IPS-18c (cell line): ENCODE data around the gene DNAH8.
"Not testable (repeated sequence)": the region's sequence is repeated elsewhere in the genome, so short reads cannot be mapped to it uniquely, and the experiment has no call there.

Source experiments
- H3K4me3 ChIP-seq: 2 replicates; pipeline ENCODE4 v1.7.0; 2013; ENCODE audit warnings: low read depth, mild to moderate bottlenecking, low read length, moderate library complexity; ENCODE audit not compliant: insufficient read depth
- H3K9me3 ChIP-seq: one replicate; pipeline ENCODE4 v1.6.1; 2013; ENCODE audit warnings: mild to moderate bottlenecking, low read length, moderate library complexity; ENCODE audit not compliant: control insufficient read depth, insufficient read depth

Gene DNAH8

DNA sequence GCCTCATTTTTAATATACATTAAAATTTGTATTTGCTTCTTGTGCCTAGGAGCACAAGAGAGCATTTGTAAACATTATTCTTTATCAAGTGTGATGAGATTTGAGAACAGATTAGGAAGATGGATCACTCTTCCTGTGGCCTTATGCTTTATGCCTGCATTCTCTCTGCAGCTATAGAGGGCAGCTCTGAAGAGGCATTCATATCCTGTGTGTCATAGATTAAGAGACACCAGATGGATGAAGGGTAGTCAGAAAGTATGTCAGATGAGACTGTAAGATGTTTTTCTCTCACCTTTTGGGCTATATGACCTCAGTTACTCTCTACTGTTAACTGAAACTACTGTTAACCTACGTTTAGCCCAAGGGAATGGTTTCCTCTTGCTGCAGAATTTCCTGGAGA is 61.4 kb downstream of the DNAH8 start:
- no peak overlapping the region for H3K4me3 ChIP-seq
- H3K9me3 ChIP-seq = no peaks in the 10 kb centered on the region

DNA sequence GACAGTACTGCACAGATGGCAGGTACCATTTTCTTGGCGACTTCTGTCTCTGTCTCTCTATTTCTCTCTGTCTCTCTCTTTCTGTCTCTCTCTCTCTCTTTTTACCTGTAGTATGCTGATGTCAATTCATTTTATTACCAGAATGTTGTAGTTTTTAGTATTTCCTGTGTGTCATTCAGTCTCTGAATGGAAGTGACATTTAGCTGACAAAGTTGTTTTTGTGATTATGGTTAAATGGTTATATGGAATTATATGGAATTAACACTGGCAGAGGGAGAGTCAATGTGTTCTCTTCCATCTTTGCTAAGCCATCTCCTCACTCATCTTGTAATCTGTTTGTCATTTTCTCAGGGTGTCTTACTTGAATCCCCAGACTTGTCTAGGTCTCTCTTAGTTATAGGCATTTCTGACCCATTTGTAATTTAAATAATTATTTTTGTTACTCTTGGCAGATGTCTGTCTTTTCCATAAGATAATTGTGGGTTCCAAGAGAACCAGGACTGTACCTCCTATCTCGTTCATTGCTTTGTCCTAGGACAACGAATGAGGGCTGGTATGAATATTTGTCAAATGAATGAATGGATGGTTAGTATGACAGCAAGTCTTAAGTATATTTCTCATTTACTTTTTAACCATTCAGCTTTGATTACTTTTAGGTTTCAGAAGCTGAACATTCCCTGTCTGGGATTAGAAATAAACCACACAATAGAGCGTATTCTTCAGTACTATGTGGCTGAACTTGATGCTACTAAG is 64.4 kb downstream of the DNAH8 start:
- H3K9me3 ChIP-seq = no peaks in the 10 kb centered on the region
- no peak overlapping the region for H3K4me3 ChIP-seq

- H3K4me3 ChIP-seq = no peak overlapping the region
- H3K9me3 ChIP-seq = no peaks in the 10 kb centered on the region
These were observed 67.5 kb downstream of the DNAH8 start for GRCh38 chr6:38782616-38783015.

- no peak overlapping the region; the same call in 1 of the 2 replicates for H3K4me3 ChIP-seq
- H3K9me3 ChIP-seq = no peaks in the 10 kb centered on the region
These were observed 68.5 kb downstream of the DNAH8 start for GRCh38 chr6:38783443-38784228.

DNA sequence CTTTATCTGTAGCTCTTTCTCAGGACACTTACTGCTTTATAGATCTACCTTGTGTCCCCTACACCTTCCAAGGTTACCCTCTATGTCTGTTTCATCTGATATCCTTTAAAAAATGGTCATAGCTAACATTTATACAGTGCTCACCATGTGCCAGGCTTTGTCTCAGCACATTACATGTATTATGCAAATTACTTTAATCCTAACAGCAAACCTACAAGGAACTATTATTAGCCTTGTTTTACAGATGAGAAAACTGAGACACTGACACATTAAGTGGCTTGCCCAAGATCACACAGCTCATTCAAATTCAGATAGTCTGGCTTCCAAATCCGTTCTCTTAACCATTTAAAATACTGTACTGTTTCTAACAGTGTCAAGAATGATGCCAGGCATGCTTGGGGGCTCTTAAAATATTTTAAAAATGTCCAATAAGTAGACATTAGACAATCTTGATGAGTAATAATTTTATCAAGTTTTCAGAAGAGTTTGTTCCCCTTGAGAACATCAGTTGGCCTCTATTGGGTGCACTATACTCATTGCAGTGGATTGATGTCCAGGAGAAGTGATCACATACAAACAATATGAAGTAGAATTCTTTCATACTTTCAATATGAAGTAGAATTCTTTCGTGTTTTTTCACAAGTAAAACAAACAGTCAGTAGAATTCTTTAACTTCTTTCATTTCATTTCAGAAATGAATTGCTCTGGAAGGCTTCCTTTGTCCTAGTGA is 69.6 kb downstream of the DNAH8 start:
- H3K4me3 ChIP-seq = no peak overlapping the region
- no peaks in the 10 kb centered on the region for H3K9me3 ChIP-seq

GRCh38 chr6:38786486-38786885 is 71.4 kb downstream of the DNAH8 start:
- H3K9me3 ChIP-seq = no peaks in the 10 kb centered on the region
- no peak overlapping the region for H3K4me3 ChIP-seq

GRCh38 chr6:38789256-38789655 is 74.1 kb downstream of the DNAH8 start:
- H3K9me3 ChIP-seq = no peaks in the 10 kb centered on the region
- H3K4me3 ChIP-seq = no peak overlapping the region

GRCh38 chr6:38792356-38792755 is 77.2 kb downstream of the DNAH8 start:
- no peaks in the 10 kb centered on the region for H3K9me3 ChIP-seq
- no peak overlapping the region for H3K4me3 ChIP-seq

DNA sequence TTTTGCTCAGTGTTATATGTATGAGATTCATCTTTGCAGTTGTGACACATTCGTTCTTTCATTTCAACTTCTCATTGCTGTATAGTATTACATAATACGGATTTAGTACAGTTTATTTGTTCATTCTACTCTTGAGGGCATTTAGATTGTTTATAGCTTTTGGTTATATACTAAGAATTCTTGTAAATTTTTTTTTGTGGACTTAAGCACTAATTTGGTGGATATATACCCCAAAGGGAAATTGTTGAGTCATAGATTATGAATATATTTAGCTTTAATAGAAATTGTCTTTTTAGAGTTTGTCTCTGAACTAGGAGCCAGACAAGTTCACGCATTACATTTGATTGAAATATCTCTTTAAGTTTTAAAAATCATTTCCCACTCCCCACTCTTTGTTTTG is 79.6 kb downstream of the DNAH8 start:
- no peak overlapping the region for H3K4me3 ChIP-seq
- no peaks in the 10 kb centered on the region for H3K9me3 ChIP-seq

GRCh38 chr6:38796006-38796405 is 80.9 kb downstream of the DNAH8 start:
- Histone ChIP-seq H3K4me3 (no peak overlapping the region), H3K9me3 (no peaks in the 10 kb centered on the region)

DNA sequence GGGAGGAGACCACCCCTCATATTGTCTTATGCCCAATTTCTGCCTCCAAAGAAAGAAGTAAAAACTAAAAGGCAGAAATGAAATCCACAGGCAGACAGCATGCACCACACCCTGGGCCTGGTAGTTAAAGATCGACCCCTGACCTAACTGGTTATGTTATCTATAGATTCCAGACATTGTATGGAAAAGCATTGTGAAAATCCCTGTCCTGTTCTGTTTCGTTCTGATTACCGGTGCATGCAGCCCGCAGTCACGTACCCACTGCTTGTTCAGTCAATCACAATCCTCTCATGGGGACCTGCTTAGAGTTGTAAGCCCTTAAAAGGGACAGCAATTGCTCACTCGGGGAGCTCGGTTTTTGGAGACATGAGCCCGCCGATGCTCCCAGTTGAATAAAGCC is 81.3 kb downstream of the DNAH8 start:
- H3K4me3 ChIP-seq, H3K9me3 ChIP-seq: not testable (repeated sequence)

DNA sequence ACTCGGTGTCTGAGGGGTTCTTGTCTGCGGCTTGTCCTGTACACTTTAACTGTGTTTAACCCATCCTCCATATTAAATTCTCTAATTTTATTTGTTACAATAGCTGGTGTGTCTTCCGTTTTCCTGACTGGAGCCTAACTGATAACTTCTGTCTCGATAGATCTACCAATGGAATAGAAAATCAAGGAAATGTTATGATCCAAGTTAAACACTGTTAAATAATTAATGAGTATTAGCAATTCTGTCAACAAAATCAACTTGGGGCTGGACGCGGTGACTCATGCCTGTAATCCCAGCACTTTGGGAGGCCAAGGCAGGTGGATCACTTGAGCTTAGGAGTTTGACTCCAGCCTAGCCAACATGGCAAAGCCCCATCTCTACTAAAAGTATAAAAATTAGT is 81.7 kb downstream of the DNAH8 start:
- Histone ChIP-seq H3K4me3 (no peak overlapping the region), H3K9me3 (no peaks in the 10 kb centered on the region)

DNA sequence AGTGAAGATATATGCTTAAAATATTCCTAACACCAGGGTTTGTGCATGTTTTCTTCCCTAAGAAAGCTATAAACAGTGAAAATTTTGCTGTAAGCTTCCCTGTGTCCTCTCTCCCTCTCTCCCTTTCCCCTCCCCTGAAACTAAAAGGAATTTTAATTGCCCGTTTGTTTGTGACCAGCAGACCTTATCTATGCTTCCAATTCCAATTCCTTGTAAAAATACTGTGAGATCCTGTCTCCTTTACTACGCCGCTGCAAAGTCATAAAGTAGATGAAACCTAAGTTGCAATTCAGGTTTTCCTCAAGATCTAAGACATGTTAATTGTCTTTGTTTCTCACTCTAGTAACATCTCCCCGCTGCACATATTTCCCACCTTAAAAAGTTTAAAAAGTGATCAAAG is 82.3 kb downstream of the DNAH8 start:
- Histone ChIP-seq H3K9me3 (no peaks in the 10 kb centered on the region), H3K4me3 (no peak overlapping the region)

DNA sequence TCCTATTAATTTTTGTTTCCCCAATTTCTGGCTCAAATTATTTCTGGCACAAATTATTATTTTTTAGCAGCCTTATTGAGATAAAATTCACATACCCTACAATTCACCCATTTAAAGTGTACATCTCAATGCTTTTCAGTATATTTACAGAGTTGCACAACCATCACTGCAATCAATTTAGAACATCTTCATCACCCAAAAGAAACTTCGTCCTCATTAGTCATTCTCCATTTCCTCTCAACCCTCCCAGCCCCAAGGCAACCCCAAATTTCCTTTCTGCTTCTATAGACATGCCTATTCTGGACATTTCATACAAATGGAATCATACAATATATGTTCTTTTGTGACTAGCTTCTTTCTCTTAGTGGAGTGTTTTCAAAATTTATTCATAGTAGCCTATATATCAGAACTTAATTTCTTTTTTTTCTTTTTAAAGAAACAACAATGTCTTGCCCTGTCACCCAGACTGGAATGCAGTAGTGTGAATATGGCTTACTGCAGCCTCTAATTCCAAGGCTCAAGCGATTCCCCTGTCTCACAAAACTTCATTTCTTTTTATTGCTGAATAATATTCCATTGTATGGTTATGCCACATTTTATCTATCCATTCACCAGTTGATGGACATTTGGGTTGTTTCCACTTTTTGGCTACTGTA is 84.5 kb downstream of the DNAH8 start:
- H3K4me3 ChIP-seq = no peak overlapping the region
- no peaks in the 10 kb centered on the region for H3K9me3 ChIP-seq

DNA sequence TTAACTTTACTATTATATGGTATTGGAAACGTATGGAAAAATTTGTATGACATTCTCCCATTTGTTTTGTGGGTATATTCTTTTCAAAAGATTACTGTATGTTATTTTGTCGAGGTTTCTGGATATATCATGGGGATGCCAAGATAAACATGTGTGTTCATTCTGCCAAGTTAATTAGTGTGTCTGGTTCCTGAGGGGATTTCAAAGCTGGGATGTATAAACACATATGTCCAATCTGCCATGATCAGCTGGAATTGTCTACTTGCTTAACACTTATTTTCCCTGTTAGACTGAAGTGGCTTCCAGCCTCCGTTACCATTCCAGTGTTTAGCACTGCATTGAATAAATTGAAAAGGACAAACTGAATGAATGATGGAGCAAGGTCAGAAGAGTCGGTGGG is 86.2 kb downstream of the DNAH8 start:
- no peak overlapping the region for H3K4me3 ChIP-seq
- H3K9me3 ChIP-seq = no peaks in the 10 kb centered on the region

DNA sequence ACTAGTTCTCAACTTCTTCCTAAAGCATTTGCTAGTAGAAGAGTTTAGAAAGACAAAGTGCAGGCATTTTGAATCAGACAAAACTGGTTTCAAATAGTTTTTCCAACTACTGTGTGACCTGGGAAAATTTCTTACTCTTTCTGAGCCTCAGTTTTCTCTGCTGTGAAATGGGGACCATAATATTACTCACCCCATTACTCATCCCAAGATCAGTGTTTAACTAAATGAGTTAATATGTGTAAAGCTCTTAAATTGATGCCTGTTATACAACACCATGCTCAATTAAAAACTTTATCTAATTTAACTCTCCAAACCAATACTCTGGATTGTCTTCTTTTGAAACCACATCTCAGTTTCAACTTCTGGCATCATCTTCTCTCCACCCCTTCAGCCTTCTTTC is 87.4 kb downstream of the DNAH8 start:
- Histone ChIP-seq H3K9me3 (no peaks in the 10 kb centered on the region), H3K4me3 (no peak overlapping the region)

- H3K4me3 ChIP-seq = no peak overlapping the region
- no peaks in the 10 kb centered on the region for H3K9me3 ChIP-seq
These were observed 88.0 kb downstream of the DNAH8 start for GRCh38 chr6:38803129-38803528.
